Activated CD4-positive, alpha-beta memory T cell treated with anti-CD3 and anti-CD28 coated beads, Interleukin-2, amount 10 ng/mL, durations not matched to agents 7 days and 5 days (primary cell): ENCODE data around the gene RNPEP. TPM values are rescaled to one million over a fixed set of nuclear protein-coding genes. Genes with fewer than 3 reads are reported as not detected.

Experiments used
- CTCF ChIA-PET: fragments of 350-600 bp; sonication (Branson Sonifier 250); formaldehyde crosslinking; loops from one replicate; lab custom pipeline; 2021; ENCODE audit warnings: antibody characterized with exemption, inconsistent platforms; lab: Charles Lee
- POLR2A ChIA-PET: fragments of 350-600 bp; sonication (Branson Sonifier 250); formaldehyde crosslinking; loops from one replicate; lab custom pipeline; 2021; ENCODE audit warnings: antibody characterized with exemption; lab: Charles Lee
- DNase-seq: peaks from one replicate; pipeline ENCODE4 v3.0.0-alpha.2; 2020
- H3K27ac Mint-ChIP-seq: one replicate; pipeline ENCODE4 v1.8.0; 2021; ENCODE audit warnings: mild to moderate bottlenecking, mixed read lengths
- H3K27me3 Mint-ChIP-seq: one replicate; pipeline ENCODE4 v1.8.0; 2021; ENCODE audit warnings: mixed read lengths
- H3K36me3 Mint-ChIP-seq: one replicate; pipeline ENCODE4 v1.8.0; 2021; ENCODE audit warnings: low read depth, mixed read lengths
- H3K4me1 Mint-ChIP-seq: one replicate; pipeline ENCODE4 v1.8.0; 2021; ENCODE audit warnings: mixed read lengths
- H3K4me3 Mint-ChIP-seq: one replicate; pipeline ENCODE4 v1.8.0; 2021; ENCODE audit warnings: mild to moderate bottlenecking, mixed read lengths
- H3K9me3 Mint-ChIP-seq: one replicate; pipeline ENCODE4 v1.8.0; 2021; ENCODE audit warnings: mixed read lengths
- total RNA-seq, 2 experiments: library from RNA; stranded (reverse); gene quantifications; one replicate each; pipeline ENCODE4 v1.2.3, GENCODE V29; 2021

Gene RNPEP
- total RNA-seq, 2 experiments from 2014 or later, result 38.5 to 41.1 TPM

- Mint-ChIP-seq H3K36me3 (peaks cover 36% of the 10 kb centered on the region), H3K9me3 (no peaks in the 10 kb centered on the region), H3K27ac (no peak overlapping the region), H3K27me3 (no peaks in the 10 kb centered on the region), H3K4me1 (no peaks in the 10 kb centered on the region), H3K4me3 (no peak overlapping the region)
- DNase-seq, result no peak
- CTCF ChIA-PET, result interaction anchor here (0.6 to 1.0 kb wide), 2 partner anchors 12 to 109 kb away, joined by 3 read pairs; no protein-coding TSS in a partner anchor
- POLR2A ChIA-PET, result no interaction called here
Measured at GRCh38 chr1:202004711-202005110, 22.3 kb downstream of the RNPEP start.

GRCh38 chr1:202005958-202006357 lies 23.5 kb downstream of the RNPEP start:
- CTCF ChIA-PET, result interaction anchor here (2.0 kb wide), 1 partner anchor 129 kb away, joined by 4 read pairs; no protein-coding TSS in a partner anchor
- no peak for DNase-seq
- Mint-ChIP-seq H3K36me3 (peaks cover 26% of the 10 kb centered on the region), H3K27ac (no peak overlapping the region), H3K27me3 (no peaks in the 10 kb centered on the region), H3K4me1 (no peaks in the 10 kb centered on the region), H3K4me3 (no peak overlapping the region), H3K9me3 (no peaks in the 10 kb centered on the region)
- POLR2A ChIA-PET, result interaction anchor here (1.8 kb wide), 1 partner anchor 137 kb away, joined by 4 read pairs; no protein-coding TSS in a partner anchor

- Mint-ChIP-seq H3K27ac (no peak overlapping the region), H3K27me3 (no peaks in the 10 kb centered on the region), H3K4me1 (no peaks in the 10 kb centered on the region), H3K9me3 (no peaks in the 10 kb centered on the region), H3K4me3 (no peak overlapping the region), H3K36me3 (peaks cover 20% of the 10 kb centered on the region)
- CTCF ChIA-PET, result interaction anchor here (0.9 to 2.0 kb wide), 2 partner anchors 9 to 127 kb away, joined by 3 to 4 read pairs; no protein-coding TSS in a partner anchor
- no peak for DNase-seq
- POLR2A ChIA-PET, result interaction anchor here (1.8 kb wide), 1 partner anchor 136 kb away, joined by 4 read pairs; no protein-coding TSS in a partner anchor
Measured at GRCh38 chr1:202007304-202007703, 24.9 kb downstream of the RNPEP start.

- Mint-ChIP-seq H3K4me1 (no peaks in the 10 kb centered on the region), H3K27me3 (no peaks in the 10 kb centered on the region), H3K27ac (no peak overlapping the region), H3K4me3 (no peak overlapping the region), H3K36me3 (peaks cover 14% of the 10 kb centered on the region), H3K9me3 (no peaks in the 10 kb centered on the region)
- ChIA-PET POLR2A (interaction anchor here (1.8 kb wide), 1 partner anchor 135 kb away, joined by 4 read pairs; no protein-coding TSS in a partner anchor), CTCF (interaction anchor here (0.9 to 2.5 kb wide), 5 partner anchors 9 to 178 kb away, joined by 3 to 6 read pairs (median 4); no protein-coding TSS in a partner anchor)
- DNase-seq, result no peak
Measured at GRCh38 chr1:202007805-202008489, 25.5 kb downstream of the RNPEP start.

GRCh38 chr1:202009326-202010179 lies 27.1 kb downstream of the RNPEP start:
- POLR2A ChIA-PET, result no interaction called here
- no peak overlapping the region for H3K4me3 Mint-ChIP-seq
- H3K27me3 Mint-ChIP-seq, result no peaks in the 10 kb centered on the region
- peaks cover under 1% of the 10 kb centered on the region for H3K36me3 Mint-ChIP-seq
- CTCF ChIA-PET, result interaction anchor here (1.1 to 2.5 kb wide), 5 partner anchors 114 to 180 kb away, joined by 3 to 6 read pairs (median 3); no protein-coding TSS in a partner anchor
- H3K9me3 Mint-ChIP-seq, result no peaks in the 10 kb centered on the region
- peak; percentile 59 for DNase-seq
- no peak overlapping the region for H3K27ac Mint-ChIP-seq
- no peaks in the 10 kb centered on the region for H3K4me1 Mint-ChIP-seq

- POLR2A ChIA-PET, result no interaction called here
- Mint-ChIP-seq H3K9me3 (no peaks in the 10 kb centered on the region), H3K4me3 (no peak within 1 kb of the TSS), H3K4me1 (no peaks in the 10 kb centered on the region), H3K27me3 (no peaks in the 10 kb centered on the region), H3K36me3 (no peaks in the 10 kb centered on the region), H3K27ac (no peak within 1 kb of the TSS)
- no peak for DNase-seq
- CTCF ChIA-PET, result interaction anchor here (1.2 to 2.5 kb wide), 4 partner anchors 110 to 124 kb away, joined by 3 to 12 read pairs (median 4); no protein-coding TSS in a partner anchor
Measured at GRCh38 chr1:202010180-202011015, 27.9 kb downstream of the RNPEP start, which contains the start of gene ELF3. Gene ELF3, plus strand, starts transcription at chr1:202010587. Its CDS starts 550 bp downstream, at chr1:202011137.

GRCh38 chr1:202011994-202012393 lies 29.5 kb downstream of the RNPEP start:
- no peak overlapping the region for H3K4me3 Mint-ChIP-seq
- H3K36me3 Mint-ChIP-seq, result no peaks in the 10 kb centered on the region
- peaks cover under 1% of the 10 kb centered on the region for H3K27me3 Mint-ChIP-seq
- no peaks in the 10 kb centered on the region for H3K9me3 Mint-ChIP-seq
- no peak for DNase-seq
- H3K4me1 Mint-ChIP-seq, result peaks cover 2% of the 10 kb centered on the region
- ChIA-PET CTCF (interaction anchor here (0.7 to 2.4 kb wide), 3 partner anchors 12 to 123 kb away, joined by 3 to 12 read pairs (median 8); no protein-coding TSS in a partner anchor), POLR2A (no interaction called here)
- H3K27ac Mint-ChIP-seq, result no peak overlapping the region

- no peak for DNase-seq
- peaks cover 2% of the 10 kb centered on the region for H3K27me3 Mint-ChIP-seq
- peaks cover 4% of the 10 kb centered on the region for H3K4me1 Mint-ChIP-seq
- no peak overlapping the region for H3K4me3 Mint-ChIP-seq
- POLR2A ChIA-PET, result no interaction called here
- H3K9me3 Mint-ChIP-seq, result no peaks in the 10 kb centered on the region
- CTCF ChIA-PET, result interaction anchor here (2.3 to 2.4 kb wide), 2 partner anchors 13 to 122 kb away, joined by 8 to 12 read pairs; no protein-coding TSS in a partner anchor
- no peaks in the 10 kb centered on the region for H3K36me3 Mint-ChIP-seq
- H3K27ac Mint-ChIP-seq, result no peak overlapping the region
Measured at GRCh38 chr1:202012544-202013478, 30.4 kb downstream of the RNPEP start.

- DNase-seq, result no peak
- H3K4me3 Mint-ChIP-seq, result no peak overlapping the region
- no peaks in the 10 kb centered on the region for H3K36me3 Mint-ChIP-seq
- CTCF ChIA-PET, result interaction anchor here (0.6 to 2.4 kb wide), 2 partner anchors 14 to 311 kb away, joined by 5 to 8 read pairs; no protein-coding TSS in a partner anchor
- POLR2A ChIA-PET, result no interaction called here
- H3K9me3 Mint-ChIP-seq, result no peaks in the 10 kb centered on the region
- no peak overlapping the region for H3K27ac Mint-ChIP-seq
- peaks cover 10% of the 10 kb centered on the region for H3K4me1 Mint-ChIP-seq
- peaks cover 3% of the 10 kb centered on the region for H3K27me3 Mint-ChIP-seq
Measured at GRCh38 chr1:202013603-202014002, 31.2 kb downstream of the RNPEP start.

- Mint-ChIP-seq H3K27ac (no peak overlapping the region), H3K36me3 (no peaks in the 10 kb centered on the region), H3K4me1 (peaks cover 15% of the 10 kb centered on the region), H3K9me3 (no peaks in the 10 kb centered on the region), H3K4me3 (no peak overlapping the region), H3K27me3 (peaks cover 7% of the 10 kb centered on the region)
- ChIA-PET CTCF (interaction anchor here (0.6 to 2.4 kb wide), 3 partner anchors 15 to 311 kb away, joined by 3 to 8 read pairs (median 5); no protein-coding TSS in a partner anchor), POLR2A (no interaction called here)
- DNase-seq, result no peak
Measured at GRCh38 chr1:202014060-202014459, 31.6 kb downstream of the RNPEP start.
